HL-60/S4 treated with phorbol 12-myristate 13-acetate at 8.2 ng/mL for 4 days and 3 days (cell line): ENCODE measurements around the gene GSTP1.
"Not testable (repeated sequence)": the region's sequence is repeated elsewhere in the genome, so short reads cannot be mapped to it uniquely, and the experiment has no call there.

Experiments used
- in situ Hi-C: fragments of 300-500 bp; cut with MboI; formaldehyde crosslinking; loops from 2 replicates; pipeline ENCODE4 v1.15.0; 2022; ENCODE audit warnings: low sequenced_read_pairs

The GSTP1 gene

DNA sequence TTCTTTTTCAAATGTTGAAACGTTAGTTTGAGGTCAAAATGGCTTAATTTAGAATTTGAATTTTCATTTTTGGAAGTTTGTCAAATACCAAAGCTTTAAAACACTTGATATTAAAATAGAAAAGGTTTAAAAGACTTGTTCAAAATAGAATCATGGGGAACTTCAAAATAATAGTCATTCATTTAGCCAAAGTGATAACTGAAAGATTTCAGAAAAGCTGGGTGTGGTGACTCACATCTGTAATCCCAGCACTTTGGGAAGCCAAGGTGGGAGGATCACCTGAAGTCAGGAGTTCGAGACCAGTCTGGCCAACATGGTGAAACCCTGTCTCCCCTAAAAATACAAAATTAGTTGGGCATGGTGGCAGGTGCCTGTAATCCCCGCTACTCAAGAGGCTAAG is 10.9 kb downstream of the GSTP1 start:
- in situ Hi-C loops, result no loop called here

DNA sequence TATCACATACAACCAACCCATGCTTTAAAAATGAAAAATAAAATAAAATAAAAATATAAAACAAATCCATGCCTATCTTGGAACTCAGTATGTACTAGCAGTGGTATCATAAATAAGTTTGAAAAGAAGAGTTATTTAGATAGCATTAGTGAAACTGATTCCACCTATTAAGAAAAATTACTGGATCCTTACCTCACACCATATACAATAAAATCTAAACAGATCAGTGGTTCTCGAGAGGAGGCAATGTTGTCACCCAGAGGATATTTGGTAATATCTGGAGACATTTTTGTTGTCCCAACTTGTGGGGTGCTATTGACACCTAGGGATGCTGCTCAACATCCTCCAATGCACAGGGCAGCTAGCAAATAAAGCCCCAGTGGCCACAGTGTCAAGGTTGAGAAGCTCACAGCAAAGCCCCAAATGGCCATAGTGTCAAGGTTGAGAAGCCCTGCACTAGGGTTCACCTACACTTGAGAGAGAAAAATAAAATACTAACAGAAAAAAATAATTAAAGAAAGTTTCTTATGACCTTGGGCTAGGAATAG is 13.2 kb downstream of the GSTP1 start:
- in situ Hi-C loops, result no loop called here

DNA sequence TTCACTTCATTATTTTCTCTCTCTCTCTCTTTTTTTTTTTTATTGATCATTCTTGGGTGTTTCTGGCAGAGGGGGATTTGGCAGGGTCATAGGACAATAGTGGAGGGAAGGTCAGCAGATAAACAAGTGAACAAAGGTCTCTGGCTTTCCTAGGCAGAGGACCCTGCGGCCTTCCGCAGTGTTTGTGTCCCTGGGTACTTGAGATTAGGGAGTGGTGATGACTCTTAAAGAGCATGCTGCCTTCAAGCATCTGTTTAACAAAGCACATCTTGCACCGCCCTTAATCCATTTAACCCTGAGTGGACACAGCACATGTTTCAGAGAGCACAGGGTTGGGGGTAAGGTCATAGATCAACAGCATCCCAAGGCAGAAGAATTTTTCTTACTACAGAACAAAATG is 13.8 kb downstream of the GSTP1 start:
- in situ Hi-C loops, result not testable (repeated sequence)

DNA sequence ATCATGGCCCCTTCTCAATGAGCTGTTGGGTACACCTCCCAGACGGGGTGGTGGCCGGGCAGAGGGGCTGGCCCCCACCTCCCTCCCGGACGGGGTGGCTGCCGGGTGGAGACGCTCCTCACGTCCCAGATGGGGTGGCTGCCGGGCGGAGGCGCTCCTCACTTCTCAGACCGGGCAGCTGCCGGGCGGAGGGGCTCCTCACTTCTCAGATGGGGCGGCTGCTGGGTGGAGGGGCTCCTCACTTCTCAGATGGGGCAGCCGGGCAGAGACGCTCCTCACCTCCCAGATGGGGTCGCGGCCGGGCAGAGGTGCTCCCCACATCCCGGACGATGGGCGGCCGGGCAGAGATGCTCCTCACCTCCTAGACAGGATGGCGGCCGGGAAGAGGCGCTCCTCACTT is 14.4 kb downstream of the GSTP1 start:
- in situ Hi-C loops, result not testable (repeated sequence)

DNA sequence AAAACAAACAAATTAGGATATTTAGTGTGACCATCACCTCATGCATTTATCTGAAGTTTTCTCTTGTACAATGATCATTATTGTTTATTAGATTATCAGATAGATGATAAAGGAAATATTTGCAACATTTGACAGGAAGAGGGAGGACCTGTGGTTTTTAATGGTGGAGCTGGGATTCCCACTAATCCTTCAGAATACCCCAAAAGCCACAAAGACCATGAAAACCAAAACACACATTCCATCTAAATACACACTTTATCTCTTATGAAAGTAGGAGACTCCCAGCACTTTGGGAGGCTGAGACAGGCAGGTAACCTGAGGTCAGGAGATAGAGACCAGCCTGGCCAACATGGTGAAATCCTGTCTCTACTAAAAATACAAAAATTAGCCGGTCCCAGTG is 15.5 kb downstream of the GSTP1 start:
- in situ Hi-C loops, result no loop called here

DNA sequence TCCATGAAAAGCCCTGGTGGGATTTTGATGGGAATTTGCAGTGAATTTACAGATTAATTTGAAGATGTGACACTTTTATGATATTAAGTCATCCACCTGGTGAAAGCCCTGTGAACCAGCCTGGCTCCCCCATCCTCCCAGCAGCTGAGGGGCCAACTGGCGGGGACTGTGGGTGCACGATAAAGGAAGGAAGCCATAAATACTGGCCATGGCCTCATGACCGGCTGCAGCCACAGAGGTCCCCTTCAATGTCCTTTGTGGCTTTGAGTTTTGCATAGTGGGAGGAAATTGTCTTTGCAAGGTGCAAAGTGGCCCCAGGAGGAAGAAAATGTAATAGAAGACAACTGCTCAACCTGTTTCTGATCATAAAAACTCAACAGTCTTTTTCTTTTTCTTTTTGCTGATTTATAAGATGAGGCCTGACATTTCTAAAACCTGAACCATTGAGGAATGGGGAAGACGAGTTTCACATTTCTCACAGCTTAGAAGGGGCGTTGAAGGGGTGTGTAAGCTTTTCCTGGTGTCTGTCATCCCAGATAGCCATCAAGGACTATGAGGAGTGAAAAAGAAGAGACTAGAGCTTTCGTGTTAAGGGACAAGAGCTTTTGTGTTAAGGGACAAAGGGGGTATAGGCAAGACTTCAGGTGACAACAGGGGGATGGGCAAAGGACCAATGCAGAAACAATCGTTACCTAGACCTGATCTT is 16.9 kb downstream of the GSTP1 start:
- in situ Hi-C loops, result no loop called here

DNA sequence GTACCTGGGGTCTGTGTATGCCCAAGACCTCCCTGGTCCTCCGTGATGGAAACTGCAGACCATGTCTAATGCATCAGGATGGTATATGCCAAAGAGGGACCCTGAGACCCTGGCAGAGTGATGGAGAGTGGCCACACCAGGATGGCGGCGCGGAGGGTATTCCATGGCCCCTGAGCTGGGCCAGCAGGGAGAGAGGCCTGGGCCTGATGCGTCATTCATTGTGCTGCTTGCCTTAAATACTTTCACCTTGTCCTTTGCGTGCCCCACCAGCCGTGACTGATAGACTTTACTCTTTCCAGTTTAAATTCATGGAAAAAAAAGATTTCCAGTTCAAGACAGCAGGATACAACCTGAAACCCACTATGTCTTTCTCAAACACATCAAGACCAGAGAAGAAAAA is 17.5 kb downstream of the GSTP1 start:
- in situ Hi-C loops, result no loop called here

DNA sequence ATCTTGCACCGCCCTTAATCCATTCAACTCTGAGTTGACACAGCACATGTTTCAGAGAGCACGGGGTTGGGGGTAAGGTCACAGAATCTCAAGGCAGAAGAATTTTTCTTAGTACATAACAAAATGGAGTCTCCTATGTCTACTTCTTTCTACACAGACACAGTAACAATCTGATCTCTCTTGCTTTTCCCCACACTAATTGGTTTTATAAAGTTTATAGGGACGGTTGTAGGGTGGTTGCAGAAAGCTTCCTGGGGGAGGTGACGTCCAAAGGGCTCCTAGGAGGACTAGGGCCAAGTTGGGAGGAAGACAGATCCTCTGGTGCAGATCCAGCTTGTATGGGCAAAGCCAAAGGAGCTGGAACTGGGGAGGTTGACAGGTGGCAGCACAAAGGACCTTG is 20.5 kb downstream of the GSTP1 start:
- in situ Hi-C loops, result not testable (repeated sequence)

DNA sequence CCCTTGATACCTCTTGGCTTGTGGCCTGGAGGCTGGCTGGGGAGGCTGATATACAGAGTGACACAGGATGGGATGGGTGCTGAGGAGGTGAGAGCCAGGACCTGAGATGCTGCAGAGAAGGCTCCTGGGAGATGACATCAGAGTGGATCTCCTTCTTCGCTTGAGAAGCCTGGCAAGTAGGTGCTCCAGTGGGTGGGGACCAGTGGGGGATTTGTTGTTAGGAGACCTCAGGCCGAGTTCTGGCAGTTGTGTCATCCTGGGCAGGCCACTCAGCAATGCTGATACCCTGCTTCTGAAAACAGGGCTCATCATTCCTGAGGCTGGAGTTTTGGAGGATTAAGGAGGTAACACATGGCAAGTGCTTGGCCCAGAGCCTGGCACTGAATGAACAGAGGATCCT is 21.2 kb downstream of the GSTP1 start:
- in situ Hi-C loops, result no loop called here

DNA sequence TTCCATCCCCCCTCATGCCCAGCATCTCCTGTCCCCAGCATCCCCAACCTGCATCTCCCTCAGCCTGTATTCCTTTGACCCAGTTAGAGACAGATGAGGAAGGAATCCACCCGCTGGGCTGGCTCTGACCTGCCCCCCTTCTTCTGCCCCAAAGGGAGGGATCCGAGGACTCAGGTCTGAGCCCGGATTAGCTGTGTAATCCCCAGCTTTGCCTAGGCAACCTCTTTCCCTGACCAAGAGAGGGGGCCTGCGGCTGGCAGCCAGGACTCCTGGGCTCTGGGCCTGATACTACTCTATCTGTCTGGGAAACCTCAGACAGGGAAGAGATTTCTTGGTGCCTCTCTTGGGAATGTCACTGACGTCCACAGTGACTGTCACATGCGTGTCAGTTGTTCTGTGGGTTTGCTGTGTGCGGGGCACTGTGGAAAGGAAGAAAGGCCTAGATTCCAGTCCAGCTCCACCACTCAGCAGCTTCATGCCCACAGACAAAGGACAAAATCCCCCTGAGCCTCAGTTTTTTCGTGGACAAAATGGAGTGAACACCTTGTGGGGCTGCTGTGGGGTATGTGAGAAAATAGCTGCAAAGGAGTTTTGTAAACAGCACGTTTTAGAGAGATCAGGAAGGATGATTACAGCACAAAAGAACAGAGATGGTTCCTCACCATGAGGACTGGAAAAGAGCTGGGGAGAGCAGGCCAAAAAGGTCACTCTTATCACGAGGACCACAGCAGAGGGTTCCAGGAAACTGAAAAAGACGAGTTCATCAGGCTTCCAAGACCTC is 21.8 kb downstream of the GSTP1 start:
- in situ Hi-C loops, result no loop called here

DNA sequence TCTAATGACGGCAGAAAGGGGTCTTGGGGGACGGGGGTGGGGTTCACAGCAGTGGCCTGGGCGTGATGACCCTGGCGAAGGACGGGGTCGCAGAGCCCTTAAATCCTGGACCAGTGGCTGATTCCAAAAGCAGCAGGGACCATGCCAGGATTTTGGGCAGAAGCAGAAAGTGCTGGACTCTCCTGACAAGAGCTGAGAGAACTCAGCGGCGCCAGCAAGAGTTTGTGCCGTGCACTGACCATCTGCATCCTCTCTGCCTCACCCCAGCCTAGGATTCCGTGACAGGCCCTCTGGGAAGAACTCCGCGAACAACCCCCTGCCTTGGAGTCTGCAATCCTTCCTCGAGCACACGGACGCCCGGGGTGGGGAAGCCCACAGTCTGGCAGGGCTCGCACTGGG is 22.5 kb downstream of the GSTP1 start:
- in situ Hi-C loops, result no loop called here

DNA sequence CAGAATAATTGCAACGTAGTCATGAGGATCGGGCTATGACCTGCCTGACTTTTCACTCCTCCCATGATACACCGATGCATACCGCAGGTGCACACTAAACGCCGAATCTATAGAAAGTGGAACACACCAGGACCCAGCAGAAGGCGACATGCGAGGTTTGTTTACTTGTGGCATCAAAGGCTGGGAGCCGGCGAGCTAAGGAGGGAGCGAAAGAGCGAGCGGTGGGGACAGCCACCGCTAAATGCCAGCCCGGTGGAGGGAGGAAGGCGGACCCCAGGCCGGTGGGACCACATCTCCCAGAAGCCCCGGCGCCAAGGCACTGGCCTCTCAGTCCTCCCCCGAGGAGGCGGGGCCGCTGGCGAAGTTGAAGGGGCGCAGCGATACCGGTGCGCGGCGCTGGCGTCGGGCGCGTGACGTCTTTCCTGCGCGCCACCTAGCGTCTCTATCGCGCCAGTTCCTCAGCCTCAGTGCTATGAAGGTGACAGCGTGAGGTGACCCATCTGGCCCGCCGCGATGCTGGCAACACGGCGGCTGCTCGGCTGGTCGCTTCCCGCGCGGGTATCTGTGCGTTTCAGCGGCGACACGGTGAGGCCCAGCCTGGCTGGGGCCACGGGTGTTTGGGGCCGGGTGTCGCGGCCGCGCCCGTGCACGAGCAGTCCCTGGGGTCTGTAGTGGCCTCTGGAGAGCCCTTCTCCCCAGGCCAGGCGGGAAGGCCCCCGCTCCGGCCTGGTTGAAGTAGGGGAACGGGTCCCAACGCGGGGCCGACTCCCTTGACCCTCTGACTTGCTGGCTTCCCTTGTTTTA is 23.1 kb downstream of the GSTP1 start, which contains the start of gene NDUFV1:
NDUFV1 (plus strand) TSS at position 445 of the 804 bp plus-strand sequence; CDS start at position 514, 69 bp downstream.
- in situ Hi-C loops, result no loop called here

DNA sequence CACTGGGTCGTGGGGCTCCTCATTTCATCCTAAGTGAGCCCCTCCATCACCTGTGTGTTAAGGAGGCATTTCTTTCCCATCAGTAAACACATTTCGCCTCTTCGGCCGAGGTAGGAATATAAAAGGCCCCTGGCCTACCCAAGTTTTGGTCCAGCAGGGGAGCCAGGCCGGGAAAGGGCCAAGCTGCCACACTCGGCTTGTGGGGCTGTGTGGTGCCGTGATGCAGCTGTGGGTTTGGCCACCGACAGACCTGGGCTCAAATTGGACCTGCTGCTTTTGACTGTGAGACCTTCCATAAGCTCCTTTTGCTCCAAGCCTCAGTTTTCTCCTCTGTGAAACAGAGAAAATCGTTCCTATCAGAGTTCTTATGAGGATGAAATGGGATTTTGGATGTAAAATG is 23.9 kb downstream of the GSTP1 start:
- in situ Hi-C loops, result no loop called here

DNA sequence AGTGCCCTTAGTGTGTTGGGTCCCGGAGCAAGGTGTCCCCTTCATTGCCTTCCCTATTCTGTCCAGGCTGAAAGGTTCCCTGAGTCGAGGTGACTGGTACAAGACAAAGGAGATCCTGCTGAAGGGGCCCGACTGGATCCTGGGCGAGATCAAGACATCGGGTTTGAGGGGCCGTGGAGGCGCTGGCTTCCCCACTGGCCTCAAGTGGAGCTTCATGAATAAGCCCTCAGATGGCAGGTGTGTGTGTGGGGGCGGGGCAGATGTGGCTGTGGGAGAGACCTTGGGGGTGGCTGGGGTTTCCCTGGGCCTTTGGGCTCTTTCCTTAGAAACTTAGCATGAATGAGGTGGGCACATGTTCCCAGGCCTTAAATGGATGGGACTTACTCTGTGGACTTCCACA is 24.9 kb downstream of the GSTP1 start:
- in situ Hi-C loops, result no loop called here

DNA sequence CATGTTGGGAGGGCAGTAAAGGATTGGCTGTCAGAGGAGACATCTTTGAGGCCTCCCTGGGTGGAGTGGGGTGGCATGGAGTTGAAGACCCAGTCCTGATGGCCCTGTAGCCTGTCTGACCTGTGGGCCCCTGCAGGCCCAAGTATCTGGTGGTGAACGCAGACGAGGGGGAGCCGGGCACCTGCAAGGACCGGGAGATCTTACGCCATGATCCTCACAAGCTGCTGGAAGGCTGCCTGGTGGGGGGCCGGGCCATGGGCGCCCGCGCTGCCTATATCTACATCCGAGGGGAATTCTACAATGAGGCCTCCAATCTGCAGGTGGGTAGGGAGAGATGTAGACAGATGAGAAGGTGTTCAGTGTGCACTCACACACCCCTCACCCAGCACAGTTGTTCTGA is 25.7 kb downstream of the GSTP1 start:
- in situ Hi-C loops, result no loop called here

DNA sequence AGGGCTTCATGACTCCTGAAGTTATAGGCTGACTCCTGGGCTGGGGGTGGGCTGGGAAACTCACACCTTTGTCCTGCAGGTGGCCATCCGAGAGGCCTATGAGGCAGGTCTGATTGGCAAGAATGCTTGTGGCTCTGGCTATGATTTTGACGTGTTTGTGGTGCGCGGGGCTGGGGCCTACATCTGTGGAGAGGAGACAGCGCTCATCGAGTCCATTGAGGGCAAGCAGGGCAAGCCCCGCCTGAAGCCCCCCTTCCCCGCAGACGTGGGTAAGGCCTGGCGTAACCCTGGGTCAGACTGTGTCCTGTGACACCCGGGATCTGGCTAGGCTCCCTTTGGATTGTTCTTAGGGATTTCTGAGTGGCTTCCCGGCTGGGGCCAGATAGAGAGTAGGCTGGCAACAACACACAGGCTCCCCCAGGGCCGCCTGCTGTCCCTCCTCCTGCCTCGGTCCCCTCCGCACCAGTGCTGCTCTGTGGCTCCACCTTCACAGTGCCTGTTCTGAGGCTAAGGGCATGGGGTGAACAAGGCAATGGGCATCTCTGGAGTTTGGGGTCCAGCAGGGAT is 26.8 kb downstream of the GSTP1 start:
- in situ Hi-C loops, result no loop called here

DNA sequence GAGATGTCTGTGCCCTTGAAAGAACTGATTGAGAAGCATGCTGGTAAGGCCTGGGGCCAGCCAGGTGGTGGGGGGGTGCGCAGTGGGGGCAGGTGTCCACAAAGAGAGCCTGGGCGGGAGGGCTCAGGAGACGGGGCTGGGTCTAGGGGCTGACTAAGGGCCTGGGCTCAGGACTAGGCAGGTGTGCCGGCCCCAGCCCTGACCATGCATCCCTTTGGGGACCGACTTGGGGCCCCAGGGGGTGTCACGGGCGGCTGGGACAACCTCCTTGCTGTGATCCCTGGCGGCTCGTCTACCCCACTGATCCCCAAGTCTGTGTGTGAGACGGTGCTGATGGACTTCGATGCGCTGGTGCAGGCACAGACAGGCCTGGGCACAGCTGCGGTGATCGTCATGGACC is 27.6 kb downstream of the GSTP1 start:
- in situ Hi-C loops, result no loop called here

DNA sequence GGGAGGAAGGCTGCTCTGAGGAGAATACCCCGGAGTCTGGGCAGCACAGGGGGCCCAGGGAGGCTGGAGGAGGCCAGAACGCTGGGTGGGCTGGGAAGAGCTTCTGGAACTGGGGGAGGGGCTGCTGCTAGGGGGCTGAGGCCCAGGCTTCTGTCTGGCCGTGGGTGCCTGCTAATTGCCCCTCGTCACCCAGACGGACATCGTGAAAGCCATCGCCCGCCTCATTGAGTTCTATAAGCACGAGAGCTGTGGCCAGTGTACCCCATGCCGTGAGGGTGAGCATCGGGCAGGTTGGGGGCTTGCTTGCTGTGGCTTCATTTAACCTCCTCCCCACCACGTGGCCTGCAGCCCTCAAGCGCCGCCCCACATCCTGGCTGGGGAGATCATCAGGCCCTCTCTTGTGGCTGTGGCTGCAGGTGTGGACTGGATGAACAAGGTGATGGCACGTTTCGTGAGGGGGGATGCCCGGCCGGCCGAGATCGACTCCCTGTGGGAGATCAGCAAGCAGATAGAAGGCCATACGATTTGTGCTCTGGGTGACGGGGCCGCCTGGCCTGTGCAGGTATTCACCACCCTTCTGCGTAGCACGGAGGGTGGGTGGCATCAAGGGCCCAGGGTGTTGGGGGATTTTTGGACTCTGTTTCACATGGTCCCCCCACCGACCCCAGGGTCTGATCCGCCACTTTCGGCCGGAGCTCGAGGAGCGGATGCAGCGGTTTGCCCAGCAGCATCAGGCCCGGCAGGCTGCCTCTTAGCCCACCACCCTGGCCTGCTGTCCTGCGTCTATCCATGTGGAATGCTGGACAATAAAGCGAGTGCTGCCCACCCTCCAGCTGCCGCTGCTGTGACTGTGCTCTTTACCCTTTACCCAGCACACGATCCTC is 28.3 kb downstream of the GSTP1 start:
- in situ Hi-C loops, result no loop called here

DNA sequence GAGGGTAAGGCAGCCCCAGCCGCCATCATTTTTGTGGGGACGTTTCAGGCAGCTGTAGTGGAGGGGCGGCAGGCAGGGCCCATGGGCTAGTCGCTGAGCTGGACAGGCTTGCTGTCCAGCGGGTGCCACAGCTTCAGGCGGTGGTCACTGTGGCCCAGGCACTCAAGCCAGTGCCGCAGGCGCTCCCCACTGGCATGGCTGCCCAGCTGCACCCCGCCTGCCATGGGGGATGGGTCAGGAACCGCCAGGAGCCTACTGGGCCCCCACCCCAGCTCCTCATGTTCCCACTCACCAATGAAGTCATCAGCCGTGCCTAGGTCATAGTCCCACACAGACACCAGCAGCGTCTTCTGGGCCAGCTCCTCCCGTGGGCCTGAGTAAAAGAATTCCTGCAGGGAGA is 29.1 kb downstream of the GSTP1 start:
- in situ Hi-C loops, result no loop called here

DNA sequence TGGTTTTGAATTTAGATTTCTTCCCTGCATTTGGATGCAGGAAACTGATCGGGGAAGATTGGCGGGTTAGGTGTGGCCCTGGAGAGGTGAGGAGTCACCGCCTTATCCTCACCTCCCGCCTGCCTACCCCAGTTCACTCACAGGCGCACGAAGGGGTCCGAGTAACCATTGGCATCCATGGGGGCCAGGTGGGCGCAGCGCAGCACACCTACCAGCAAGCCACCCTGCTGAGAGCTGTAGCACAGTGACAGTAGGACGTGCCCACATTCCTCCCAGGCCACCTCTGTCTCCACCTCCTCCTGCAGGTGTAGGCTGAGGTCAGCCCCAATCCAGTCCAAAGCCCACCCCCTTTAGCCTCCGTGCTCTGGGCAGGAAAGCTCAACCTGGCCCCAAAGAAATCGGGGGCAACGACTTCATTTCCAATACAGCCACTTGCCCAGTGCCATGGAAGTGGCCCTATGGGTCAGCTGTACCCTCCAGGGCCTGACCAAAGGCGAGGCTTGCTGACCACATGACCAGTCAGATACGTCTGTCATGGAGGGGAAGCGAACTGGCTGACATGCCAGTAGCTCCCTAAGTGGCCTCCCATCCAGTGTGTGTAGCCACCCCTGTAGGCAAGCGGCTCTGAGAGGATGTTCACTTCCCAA is 29.8 kb downstream of the GSTP1 start:
- in situ Hi-C loops, result no loop called here
